Astrocyte of the cerebellum (primary cell): ENCODE data around the gene TNFAIP3.

Source experiments
- DNase-seq: peaks from one replicate; pipeline ENCODE4 v3.0.0-alpha.2; 2011; ENCODE audit warnings: low read depth
- H3K4me3 ChIP-seq: 2 replicates; pipeline ENCODE4 v1.5.1; 2011; ENCODE audit warnings: mild to moderate bottlenecking, low read depth, low read length, moderate library complexity
- in situ Hi-C: cut with HindIII; loops from 2 replicates; pipeline ENCODE4 v1.10.0; 2017; ENCODE audit warnings: low sequenced_read_pairs
- TF ChIP-seq, protein P1 (sequence below): IDR thresholded peaks from 2 replicates; pipeline ENCODE4 v1.5.1; 2012; ENCODE audit warnings: low read length, low read depth, moderate library complexity, mild to moderate bottlenecking; ENCODE audit errors: missing control alignments

Gene TNFAIP3

DNA sequence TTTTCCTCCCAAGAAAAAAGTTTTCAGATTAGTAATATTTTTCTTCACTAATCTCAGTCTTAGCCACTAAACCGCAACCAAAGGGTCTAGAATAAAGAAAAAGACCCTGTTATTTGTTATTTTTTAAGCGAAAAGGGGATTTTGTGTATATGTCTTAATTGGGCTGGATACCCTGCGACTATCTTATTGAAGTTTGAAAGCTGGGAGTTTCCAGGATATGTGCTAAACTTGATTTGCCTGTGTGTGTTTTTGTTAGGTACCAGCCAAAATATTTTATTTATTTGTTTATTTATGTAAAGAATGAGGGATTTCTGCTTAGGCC lies 52.4 kb downstream of the TNFAIP3 start:
- DNase-seq, result no peak
- H3K4me3 ChIP-seq, result no peak overlapping the region
- TF ChIP-seq, protein P1, sequence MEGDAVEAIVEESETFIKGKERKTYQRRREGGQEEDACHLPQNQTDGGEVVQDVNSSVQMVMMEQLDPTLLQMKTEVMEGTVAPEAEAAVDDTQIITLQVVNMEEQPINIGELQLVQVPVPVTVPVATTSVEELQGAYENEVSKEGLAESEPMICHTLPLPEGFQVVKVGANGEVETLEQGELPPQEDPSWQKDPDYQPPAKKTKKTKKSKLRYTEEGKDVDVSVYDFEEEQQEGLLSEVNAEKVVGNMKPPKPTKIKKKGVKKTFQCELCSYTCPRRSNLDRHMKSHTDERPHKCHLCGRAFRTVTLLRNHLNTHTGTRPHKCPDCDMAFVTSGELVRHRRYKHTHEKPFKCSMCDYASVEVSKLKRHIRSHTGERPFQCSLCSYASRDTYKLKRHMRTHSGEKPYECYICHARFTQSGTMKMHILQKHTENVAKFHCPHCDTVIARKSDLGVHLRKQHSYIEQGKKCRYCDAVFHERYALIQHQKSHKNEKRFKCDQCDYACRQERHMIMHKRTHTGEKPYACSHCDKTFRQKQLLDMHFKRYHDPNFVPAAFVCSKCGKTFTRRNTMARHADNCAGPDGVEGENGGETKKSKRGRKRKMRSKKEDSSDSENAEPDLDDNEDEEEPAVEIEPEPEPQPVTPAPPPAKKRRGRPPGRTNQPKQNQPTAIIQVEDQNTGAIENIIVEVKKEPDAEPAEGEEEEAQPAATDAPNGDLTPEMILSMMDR, result no peak
- in situ Hi-C loops, result no loop called here

DNA sequence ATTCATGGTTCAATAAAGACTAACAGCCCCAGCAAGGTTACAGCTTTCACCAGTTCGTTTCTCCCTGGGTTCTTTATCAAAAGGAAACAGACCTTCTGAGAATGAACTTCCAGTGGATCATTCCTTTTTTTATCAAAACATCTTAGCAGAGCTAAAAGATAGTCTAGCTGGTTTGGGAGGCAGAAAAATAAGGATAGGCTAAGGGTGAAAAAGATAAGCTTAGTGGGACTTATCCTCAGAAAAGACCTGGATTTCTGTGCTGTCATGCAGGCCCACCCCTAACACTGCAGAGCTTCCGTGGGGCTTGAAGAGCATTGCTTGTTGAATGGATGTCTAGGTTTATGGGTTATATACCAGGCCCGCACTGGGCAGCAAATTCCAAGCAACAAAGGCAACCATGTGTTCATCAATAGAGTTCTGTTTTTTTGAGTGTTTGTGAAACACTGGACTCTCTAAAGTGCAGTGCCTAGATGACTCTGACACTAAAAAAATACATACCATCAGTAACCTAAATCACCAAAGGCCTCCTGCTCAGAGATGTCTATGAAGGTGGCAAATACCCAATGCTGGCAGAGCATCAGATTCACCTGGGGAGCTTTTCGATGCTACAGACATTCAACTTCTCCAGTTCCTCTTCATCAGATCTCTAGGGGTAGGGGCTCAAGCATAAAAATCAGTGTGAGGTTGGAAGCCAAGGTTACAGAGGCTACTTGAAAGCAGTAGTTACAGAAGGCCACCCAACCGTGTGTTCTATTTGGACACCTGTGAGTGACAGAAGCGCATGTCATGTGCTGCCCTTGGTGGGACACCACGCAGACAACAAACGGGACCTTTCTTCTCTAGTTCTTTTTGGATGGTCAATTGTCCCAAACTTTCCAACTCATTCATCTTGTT lies 53.0 kb downstream of the TNFAIP3 start:
- TF ChIP-seq, protein P1, result no peak
- no peak for DNase-seq
- no peak overlapping the region for H3K4me3 ChIP-seq
- in situ Hi-C loops, result no loop called here

DNA sequence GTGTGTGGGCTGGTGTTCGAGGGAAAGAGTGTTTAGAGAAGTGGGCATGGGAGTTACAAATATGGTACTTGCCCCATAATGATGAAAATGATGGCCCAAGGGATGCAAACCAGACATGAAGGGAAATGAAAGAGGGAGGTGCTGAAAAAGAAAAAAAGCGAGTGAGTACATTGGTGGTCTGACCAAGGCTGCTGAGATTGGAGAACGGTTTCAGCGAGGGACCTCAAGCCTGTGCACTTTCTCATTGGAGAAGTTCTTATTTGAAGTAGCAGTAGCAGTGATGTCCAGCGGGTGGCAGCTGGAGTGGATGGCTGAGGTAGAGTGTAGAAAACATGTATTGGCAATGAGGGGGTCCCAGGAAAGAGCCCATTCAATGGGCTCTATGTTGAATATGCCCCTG lies 54.8 kb downstream of the TNFAIP3 start:
- in situ Hi-C loops, result no loop called here
- TF ChIP-seq, protein P1, result no peak
- H3K4me3 ChIP-seq, result no peak overlapping the region
- no peak for DNase-seq

DNA sequence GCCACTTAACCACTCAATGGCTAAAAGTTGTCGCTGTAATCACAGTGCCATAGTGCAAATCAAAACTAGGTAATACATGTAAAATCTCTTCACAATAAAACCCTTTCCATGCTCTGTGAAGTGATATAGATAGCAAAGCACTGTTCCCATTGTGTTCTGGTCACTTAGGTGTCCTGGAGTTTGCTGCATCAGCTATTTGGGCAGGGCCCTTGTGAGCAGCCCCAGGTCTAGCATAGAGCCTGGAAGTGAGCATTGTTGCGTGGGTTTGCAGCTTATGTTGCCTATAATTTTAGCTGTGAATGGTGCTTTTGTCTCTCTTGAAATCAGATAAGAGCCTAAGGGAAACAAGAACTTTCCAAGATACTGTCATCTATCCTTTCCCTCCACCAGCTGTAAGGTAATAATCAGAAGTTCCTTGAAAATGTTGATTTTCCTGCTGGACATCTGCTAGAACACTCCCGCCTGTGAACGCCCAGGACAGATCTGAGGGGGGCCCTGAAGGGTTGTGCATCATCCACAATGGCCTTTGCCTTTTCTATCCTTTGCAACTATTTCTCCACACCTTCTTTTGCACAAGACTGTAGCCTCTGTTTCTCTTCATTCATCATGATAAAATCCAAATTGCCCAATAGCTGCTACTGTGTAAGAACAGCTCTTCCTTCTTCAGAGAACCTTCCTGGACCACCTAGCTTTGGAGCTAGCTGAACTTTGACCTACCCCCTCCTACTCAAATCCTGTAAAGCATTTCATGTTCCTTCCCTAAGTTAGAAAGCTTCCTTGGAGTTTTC lies 57.0 kb downstream of the TNFAIP3 start:
- TF ChIP-seq, protein P1, result no peak

DNA sequence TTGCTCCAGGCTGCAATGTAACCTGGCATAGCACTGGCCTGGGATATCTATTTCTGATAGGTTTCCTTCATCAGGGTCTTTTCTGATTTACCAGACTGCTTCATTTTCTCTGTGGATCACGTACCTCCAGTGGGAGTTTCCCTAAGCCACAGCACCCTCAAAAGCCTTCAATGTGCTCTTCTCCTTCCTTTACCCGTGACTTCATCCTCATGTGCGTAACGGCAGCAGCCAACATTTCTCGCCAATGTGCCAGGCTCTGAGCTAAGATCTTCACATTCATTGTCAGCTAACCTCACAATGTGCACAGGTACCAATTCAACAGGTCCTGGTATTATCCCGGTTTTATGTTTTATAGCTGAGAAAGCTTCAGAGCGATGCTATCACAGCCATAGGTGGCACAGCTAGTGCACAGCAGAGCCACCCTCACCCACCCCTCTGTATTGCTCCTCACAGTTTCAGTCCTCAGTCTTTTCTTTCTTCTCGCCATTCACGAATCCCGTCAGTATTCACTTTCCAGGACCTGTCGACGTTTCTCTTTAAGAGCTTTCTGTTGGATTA lies 58.2 kb downstream of the TNFAIP3 start:
- no peak for DNase-seq
- in situ Hi-C loops, result no loop called here
- no peak overlapping the region for H3K4me3 ChIP-seq
- TF ChIP-seq, protein P1, result no peak

More for the DNA sequence above, 57.0 kb downstream of the TNFAIP3 start:
- no peak overlapping the region for H3K4me3 ChIP-seq
- DNase-seq, result no peak
- in situ Hi-C loops, result no loop called here

DNA sequence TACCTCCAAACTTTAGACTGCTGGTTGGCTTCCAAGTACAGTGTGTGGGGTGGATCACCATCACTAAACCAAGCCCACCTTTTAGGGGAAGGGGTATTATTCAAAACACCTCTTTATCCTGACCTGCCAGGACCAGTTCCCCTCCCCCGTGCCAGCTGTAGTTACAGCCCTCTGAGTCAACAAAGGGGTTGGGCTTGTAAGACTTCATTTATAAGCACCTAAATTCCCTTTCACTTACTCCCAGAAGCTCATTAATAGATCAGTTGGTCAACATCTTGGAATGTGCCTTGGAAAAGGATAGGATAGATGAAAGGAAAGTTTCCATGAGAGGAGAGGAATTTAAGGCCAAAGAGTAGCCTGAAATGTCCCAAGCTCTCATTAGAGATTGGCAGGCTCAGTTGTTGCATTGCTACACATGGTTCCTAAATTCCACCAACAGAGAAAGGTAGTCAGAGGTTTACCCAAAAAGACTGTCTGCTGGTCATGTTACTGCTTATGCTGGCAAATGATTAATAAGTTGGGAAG lies 59.2 kb downstream of the TNFAIP3 start:
- peak; percentile 62 for DNase-seq
- H3K4me3 ChIP-seq, result no peak overlapping the region
- TF ChIP-seq, protein P1, result no peak
- in situ Hi-C loops, result no loop called here
